ENCODE data around the gene USF2.

USF2 gene

GRCh38 chr19:35246466-35247092 lies 22.2 kb upstream of the USF2 start:
- no peak for DNase-seq

GRCh38 chr19:35247526-35248309 lies 21.0 kb upstream of the USF2 start:
- peak; percentile 68 for DNase-seq

GRCh38 chr19:35248310-35249145 lies 20.2 kb upstream of the USF2 start, which contains the start of gene LSR:
LSR (plus strand) TSS chr19:35249002; CDS start chr19:35249023, 21 bp downstream.
- peak; percentile 79 for DNase-seq

- no peak for DNase-seq
These were observed 19.5 kb upstream of the USF2 start for GRCh38 chr19:35249146-35249847.

GRCh38 chr19:35249848-35250711 lies 18.7 kb upstream of the USF2 start:
- no peak for DNase-seq

GRCh38 chr19:35251456-35251855 lies 17.3 kb upstream of the USF2 start:
- no peak for DNase-seq

GRCh38 chr19:35253316-35254286 lies 15.2 kb upstream of the USF2 start:
- DNase-seq, result no peak

GRCh38 chr19:35254341-35255297 lies 14.1 kb upstream of the USF2 start:
- no peak for DNase-seq

GRCh38 chr19:35256566-35256965 lies 12.2 kb upstream of the USF2 start:
- DNase-seq, result no peak

- no peak for DNase-seq
These were observed 11.7 kb upstream of the USF2 start for GRCh38 chr19:35257113-35257461.

- no peak for DNase-seq
These were observed 8.0 kb upstream of the USF2 start for GRCh38 chr19:35260694-35261304.

- no peak for DNase-seq
These were observed 7.2 kb upstream of the USF2 start for GRCh38 chr19:35261356-35262100.

GRCh38 chr19:35262101-35262761 lies 6.5 kb upstream of the USF2 start:
- no peak for DNase-seq

- DNase-seq, result no peak
These were observed 4.3 kb upstream of the USF2 start for GRCh38 chr19:35264268-35265125.

GRCh38 chr19:35265126-35265899 lies 3.4 kb upstream of the USF2 start:
- DNase-seq, result no peak
